Chondrocyte (in vitro differentiated cells): ENCODE data around the gene SLC7A9. TPM values are rescaled to one million over a fixed set of nuclear protein-coding genes. Genes with fewer than 3 reads are reported as not detected.

Source experiments
- DNase-seq: peaks from one replicate; pipeline ENCODE4 v3.0.0; 2021; ENCODE audit warnings: mixed read lengths, low spot score
- H3K27ac Mint-ChIP-seq: one replicate; pipeline ENCODE4 v1.8.0; 2021; ENCODE audit warnings: mild to moderate bottlenecking, moderate library complexity, mixed read lengths; ENCODE audit not compliant: unreplicated experiment
- H3K27me3 Mint-ChIP-seq: 2 replicates; pipeline ENCODE4 v1.8.0; 2021; ENCODE audit warnings: low read depth, mixed read lengths
- H3K36me3 Mint-ChIP-seq: 2 replicates; pipeline ENCODE4 v1.8.0; 2021; ENCODE audit warnings: low read depth, mixed read lengths
- H3K4me1 Mint-ChIP-seq: 2 replicates; pipeline ENCODE4 v1.8.0; 2021; ENCODE audit warnings: low read depth, mild to moderate bottlenecking, mixed read lengths
- H3K4me3 Mint-ChIP-seq: one replicate; pipeline ENCODE4 v1.8.0; 2021; ENCODE audit warnings: mild to moderate bottlenecking, moderate library complexity, mixed read lengths; ENCODE audit not compliant: unreplicated experiment
- H3K9me3 Mint-ChIP-seq: 2 replicates; pipeline ENCODE4 v1.8.0; 2021; ENCODE audit warnings: low read depth, mixed read lengths
- total RNA-seq: library from RNA; stranded (reverse); gene quantifications from 3 replicates; pipeline ENCODE4 v1.2.1, GENCODE V29; 2021
- TF ChIP-seq, protein P1 (sequence below): fragments of 200-600 bp; sonication (generic); IDR thresholded peaks from 2 replicates; pipeline ENCODE4 v1.5.0; 2021; ENCODE audit warnings: antibody characterized with exemption, mild to moderate bottlenecking, moderate library complexity

SLC7A9 gene
- total RNA-seq, 1 donor from 2014 or later = 0.35 TPM

GRCh38 chr19:32866564-32867265 lies 2.9 kb downstream of the SLC7A9 start:
- Mint-ChIP-seq H3K9me3 (no peaks in the 10 kb centered on the region), H3K27me3 (no peaks in the 10 kb centered on the region), H3K4me3 (no peak overlapping the region), H3K27ac (no peak overlapping the region), H3K4me1 (no peaks in the 10 kb centered on the region), H3K36me3 (no peaks in the 10 kb centered on the region)
- peak; percentile 33 for DNase-seq
- TF ChIP-seq, protein P1, sequence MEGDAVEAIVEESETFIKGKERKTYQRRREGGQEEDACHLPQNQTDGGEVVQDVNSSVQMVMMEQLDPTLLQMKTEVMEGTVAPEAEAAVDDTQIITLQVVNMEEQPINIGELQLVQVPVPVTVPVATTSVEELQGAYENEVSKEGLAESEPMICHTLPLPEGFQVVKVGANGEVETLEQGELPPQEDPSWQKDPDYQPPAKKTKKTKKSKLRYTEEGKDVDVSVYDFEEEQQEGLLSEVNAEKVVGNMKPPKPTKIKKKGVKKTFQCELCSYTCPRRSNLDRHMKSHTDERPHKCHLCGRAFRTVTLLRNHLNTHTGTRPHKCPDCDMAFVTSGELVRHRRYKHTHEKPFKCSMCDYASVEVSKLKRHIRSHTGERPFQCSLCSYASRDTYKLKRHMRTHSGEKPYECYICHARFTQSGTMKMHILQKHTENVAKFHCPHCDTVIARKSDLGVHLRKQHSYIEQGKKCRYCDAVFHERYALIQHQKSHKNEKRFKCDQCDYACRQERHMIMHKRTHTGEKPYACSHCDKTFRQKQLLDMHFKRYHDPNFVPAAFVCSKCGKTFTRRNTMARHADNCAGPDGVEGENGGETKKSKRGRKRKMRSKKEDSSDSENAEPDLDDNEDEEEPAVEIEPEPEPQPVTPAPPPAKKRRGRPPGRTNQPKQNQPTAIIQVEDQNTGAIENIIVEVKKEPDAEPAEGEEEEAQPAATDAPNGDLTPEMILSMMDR = no peak

DNA sequence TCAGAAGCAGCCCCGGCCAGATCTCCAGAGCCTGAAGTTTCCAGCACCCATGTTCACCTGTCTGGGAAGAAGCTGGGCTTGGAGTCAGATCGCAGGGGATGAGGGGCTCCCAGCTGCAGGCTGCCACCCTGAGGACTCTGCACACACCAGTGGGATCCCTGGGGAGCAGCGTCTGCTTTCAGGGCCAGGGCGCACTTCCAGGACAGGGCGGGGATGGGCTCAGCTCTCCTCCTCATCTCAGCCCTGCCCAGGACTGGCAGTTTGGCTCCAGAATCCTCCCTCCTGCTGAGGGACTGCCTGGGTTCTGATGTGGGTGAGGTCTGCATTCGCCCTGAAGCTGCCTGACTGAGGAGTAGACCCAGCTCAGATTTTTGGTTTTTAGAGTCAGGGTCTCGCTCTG lies 3.5 kb downstream of the SLC7A9 start:
- H3K4me1 Mint-ChIP-seq = no peaks in the 10 kb centered on the region
- DNase-seq = peak; percentile 77
- no peak overlapping the region for H3K4me3 Mint-ChIP-seq
- TF ChIP-seq, protein P1 = no peak
- no peaks in the 10 kb centered on the region for H3K36me3 Mint-ChIP-seq
- H3K27ac Mint-ChIP-seq = no peak overlapping the region
- H3K27me3 Mint-ChIP-seq = no peaks in the 10 kb centered on the region
- no peaks in the 10 kb centered on the region for H3K9me3 Mint-ChIP-seq

DNA sequence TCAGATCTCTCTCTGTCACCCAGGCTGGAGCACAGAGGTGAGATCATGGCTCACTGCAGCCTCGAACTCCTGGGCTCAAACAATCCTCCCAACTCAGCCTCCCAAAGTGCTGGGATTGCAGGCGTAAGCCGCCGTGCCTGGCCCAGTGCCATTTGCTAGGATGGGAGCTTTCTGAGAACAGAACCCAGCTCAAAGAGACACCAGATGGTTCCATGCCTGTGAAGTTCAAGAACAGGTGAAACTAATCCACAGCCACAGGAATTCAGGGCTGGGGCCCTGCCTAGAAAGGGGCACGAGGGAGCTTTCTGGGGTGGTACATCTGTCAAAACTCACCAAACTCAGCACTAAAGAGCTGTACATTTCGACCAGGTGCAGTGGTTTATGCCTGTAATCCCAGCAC lies 4.2 kb downstream of the SLC7A9 start:
- peak; percentile 72 for DNase-seq
- no peaks in the 10 kb centered on the region for H3K4me1 Mint-ChIP-seq
- no peak overlapping the region for H3K27ac Mint-ChIP-seq
- H3K27me3 Mint-ChIP-seq = no peaks in the 10 kb centered on the region
- no peaks in the 10 kb centered on the region for H3K9me3 Mint-ChIP-seq
- no peaks in the 10 kb centered on the region for H3K36me3 Mint-ChIP-seq
- H3K4me3 Mint-ChIP-seq = no peak overlapping the region
- TF ChIP-seq, protein P1 = no peak

DNA sequence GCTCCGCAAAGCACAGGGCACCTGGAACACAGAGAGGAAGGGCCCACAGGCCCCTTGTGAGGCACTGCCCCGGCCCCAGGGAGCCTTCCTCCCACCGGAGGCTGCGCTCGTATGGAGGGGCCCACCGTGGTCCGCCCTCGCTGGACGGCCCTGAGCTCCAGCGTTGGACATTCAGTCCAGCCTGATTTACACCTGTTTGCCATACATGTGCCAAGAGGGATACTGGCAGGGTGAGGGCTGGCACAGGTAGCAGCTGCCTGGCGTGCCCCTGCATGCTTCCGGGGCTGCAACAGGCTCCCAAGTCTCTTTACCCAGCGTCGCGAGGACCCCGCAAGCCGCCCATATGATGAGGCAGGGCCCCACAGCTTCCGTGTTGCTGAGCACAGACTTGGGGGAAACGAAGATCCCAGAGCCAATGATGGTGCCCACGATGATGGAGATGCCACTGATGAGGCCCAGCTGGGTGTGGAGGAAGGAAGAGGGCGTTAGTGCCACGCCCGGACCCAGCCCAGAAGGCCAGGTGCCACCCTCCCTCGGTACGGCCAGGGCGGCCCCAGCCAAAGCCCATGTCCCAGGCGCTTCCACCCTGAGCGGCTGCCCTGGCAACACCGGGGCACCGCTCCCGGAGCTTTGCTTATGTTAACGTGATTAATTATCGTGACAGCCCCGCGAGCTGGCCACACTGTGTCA lies 5.1 kb downstream of the SLC7A9 start:
- no peaks in the 10 kb centered on the region for H3K27me3 Mint-ChIP-seq
- no peak for DNase-seq
- H3K9me3 Mint-ChIP-seq = no peaks in the 10 kb centered on the region
- TF ChIP-seq, protein P1 = no peak
- H3K4me1 Mint-ChIP-seq = no peaks in the 10 kb centered on the region
- H3K27ac Mint-ChIP-seq = no peak overlapping the region
- H3K36me3 Mint-ChIP-seq = no peaks in the 10 kb centered on the region
- no peak overlapping the region for H3K4me3 Mint-ChIP-seq

DNA sequence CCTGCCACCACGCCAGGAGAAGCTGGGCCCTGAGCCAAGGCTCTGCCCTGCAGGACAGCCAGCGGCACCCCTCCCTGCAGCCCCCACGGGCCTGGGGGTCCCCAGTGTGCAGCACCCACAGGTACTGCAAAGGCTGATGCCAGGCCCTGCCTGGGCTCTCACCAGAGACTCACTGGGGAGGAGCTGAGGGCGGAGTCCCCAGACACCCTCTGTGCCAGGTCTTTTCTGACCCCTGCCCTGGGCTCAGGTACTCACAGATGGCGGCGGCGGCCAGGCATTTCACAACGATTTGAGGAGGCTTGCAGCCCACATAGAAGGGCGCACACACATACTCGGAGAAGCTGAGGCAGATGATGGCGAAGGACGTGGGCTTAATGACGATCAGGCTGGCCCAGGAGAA lies 5.7 kb downstream of the SLC7A9 start:
- no peak overlapping the region for H3K27ac Mint-ChIP-seq
- no peaks in the 10 kb centered on the region for H3K27me3 Mint-ChIP-seq
- no peaks in the 10 kb centered on the region for H3K36me3 Mint-ChIP-seq
- DNase-seq = no peak
- TF ChIP-seq, protein P1 = no peak
- H3K4me3 Mint-ChIP-seq = no peak overlapping the region
- no peaks in the 10 kb centered on the region for H3K4me1 Mint-ChIP-seq
- H3K9me3 Mint-ChIP-seq = no peaks in the 10 kb centered on the region
